B cell (primary cell): Measurements from ENCODE around the gene PTPRG. TPM values are rescaled to one million over a fixed set of nuclear protein-coding genes. Genes with fewer than 3 reads are reported as not detected.

Experiments
- ATAC-seq: fragments of 200-7000 bp; cut with Tn5 transposase; one replicate; pipeline ENCODE4 v1.10.0; 2021; ENCODE audit warnings: low read depth, mild to moderate bottlenecking, moderate number of reproducible peaks, moderate library complexity
- CTCF ChIA-PET: fragments of 350-600 bp; sonication (Branson Sonifier 250); formaldehyde crosslinking; loops from one replicate; lab custom pipeline; 2021; ENCODE audit warnings: antibody characterized with exemption, inconsistent platforms; lab: Charles Lee
- POLR2A ChIA-PET: fragments of 350-600 bp; sonication (Branson Sonifier 250); formaldehyde crosslinking; loops from one replicate; lab custom pipeline; 2021; ENCODE audit warnings: antibody characterized with exemption; lab: Charles Lee
- DNase-seq: peaks from one replicate; pipeline ENCODE4 v3.0.0; 2013
- H2AFZ ChIP-seq: 2 replicates; pipeline ENCODE4 v1.6.1; 2012; ENCODE audit warnings: mild to moderate bottlenecking, low read depth, low read length; ENCODE audit not compliant: insufficient read depth, poor library complexity, severe bottlenecking
- H3K27ac ChIP-seq, 2 donors: 1 replicate in 1 of 2; 2 replicates in 1 of 2; pipeline ENCODE4 v1.5.1; 2012 to 2013; ENCODE audit warnings: low read length in 2 of 2, mild to moderate bottlenecking in 2 of 2, moderate library complexity in 1 of 2
- H3K27me3 ChIP-seq, 4 experiments: fragments of 200-600 bp in 1 of 4; sonication (generic) in 1 of 4; replicated peaks in 1 of 4; 1 replicate in 2 of 4; 2 replicates in 2 of 4; pipeline versions ENCODE4 v1.6.1 to v1.7.0; 2013 to 2016; ENCODE audit warnings: low read length in 3 of 4, mild to moderate bottlenecking in 2 of 4, mixed read lengths in 1 of 4, moderate library complexity in 1 of 4; ENCODE audit not compliant: insufficient read depth in 4 of 4, control insufficient read depth in 3 of 4; ENCODE audit errors: control extremely low read depth in 1 of 4
- H3K36me3 ChIP-seq, 2 experiments: replicated peaks in 1 of 2; 1 replicate in 1 of 2; 2 replicates in 1 of 2; pipeline versions ENCODE4 v1.6.1 to v1.7.1; 2013; ENCODE audit warnings: low read length in 1 of 2; ENCODE audit not compliant: insufficient read depth in 2 of 2, control insufficient read depth in 1 of 2; ENCODE audit errors: control extremely low read depth in 1 of 2, extremely low read depth in 1 of 2
- H3K4me1 ChIP-seq, 2 donors: fragments of 200-600 bp in 1 of 2; sonication (generic) in 1 of 2; 1 replicate in 1 of 2; 2 replicates in 1 of 2; pipeline versions ENCODE4 v1.5.1 to v1.6.1; 2013 to 2017; ENCODE audit warnings: low read length in 2 of 2; ENCODE audit not compliant: control insufficient read depth in 2 of 2, insufficient read depth in 2 of 2
- H3K4me2 ChIP-seq: replicated peaks from 2 replicates; pipeline ENCODE3; 2012; ENCODE audit warnings: mild to moderate bottlenecking, low read depth, low read length; ENCODE audit not compliant: poor library complexity, severe bottlenecking
- H3K4me3 ChIP-seq, 5 experiments: fragments of 200-600 bp in 1 of 5; sonication (generic) in 1 of 5; 1 replicate in 3 of 5; 2 replicates in 2 of 5; pipeline versions ENCODE4 v1.5.1 to v1.7.0; 2011 to 2016; ENCODE audit warnings: low read length in 4 of 5, mild to moderate bottlenecking in 4 of 5, low read depth in 2 of 5, control low read depth in 1 of 5, moderate library complexity in 1 of 5; ENCODE audit not compliant: insufficient read depth in 1 of 5; ENCODE audit errors: control extremely low read depth in 1 of 5, extremely low read depth in 1 of 5
- H3K79me2 ChIP-seq: fragments of 200-600 bp; sonication (generic); one replicate; pipeline ENCODE4 v1.6.0; 2016; ENCODE audit warnings: low read length; ENCODE audit not compliant: control insufficient read depth, insufficient read depth
- H3K9ac ChIP-seq: fragments of 200-600 bp; sonication (generic); 2 replicates; pipeline ENCODE4 v1.6.1; 2017; ENCODE audit warnings: mild to moderate bottlenecking, low read length, moderate library complexity
- H3K9me3 ChIP-seq, 3 donors: one replicate each; pipeline versions ENCODE4 v1.6.1 to v1.7.1; 2013; ENCODE audit warnings: low read length in 2 of 3; ENCODE audit not compliant: control insufficient read depth in 2 of 3, insufficient read depth in 1 of 3; ENCODE audit errors: control extremely low read depth in 1 of 3
- H4K20me1 ChIP-seq: 2 replicates; pipeline ENCODE4 v1.6.0; 2012; ENCODE audit warnings: mild to moderate bottlenecking, low read length; ENCODE audit not compliant: insufficient read depth, control insufficient read depth, poor library complexity, severe bottlenecking
- H3K27ac Mint-ChIP-seq: one replicate; pipeline ENCODE4 v1.8.0; 2021; ENCODE audit warnings: mixed read lengths
- H3K27me3 Mint-ChIP-seq: one replicate; pipeline ENCODE4 v1.8.0; 2021; ENCODE audit warnings: mixed read lengths
- H3K4me1 Mint-ChIP-seq: one replicate; pipeline ENCODE4 v1.8.0; 2021; ENCODE audit warnings: mixed read lengths
- H3K4me3 Mint-ChIP-seq: one replicate; pipeline ENCODE4 v1.8.0; 2021; ENCODE audit warnings: mixed read lengths
- H3K9me3 Mint-ChIP-seq: one replicate; pipeline ENCODE4 v1.8.0; 2022; ENCODE audit warnings: mixed read lengths; ENCODE audit not compliant: insufficient read depth
- EZH2 ChIP-seq: IDR thresholded peaks from 2 replicates; pipeline ENCODE4 v1.6.1; 2012; ENCODE audit warnings: borderline replicate concordance, low read depth, mild to moderate bottlenecking, moderate library complexity, low read length; ENCODE audit not compliant: insufficient read depth, poor library complexity, severe bottlenecking
- WGBS: methylation state at CpG from one replicate; pipeline ENCODE4 v1.1.5; 2013; ENCODE audit warnings: missing lambda C conversion rate; ENCODE audit not compliant: insufficient coverage; 5-methylcytosine and 5-hydroxymethylcytosine counted together
- intact Hi-C: fragments of 100-400 bp; cut with micrococcal nuclease; formaldehyde crosslinking; loops from one replicate; pipeline ENCODE4 v1.10.0; 2022
- polyA plus RNA-seq: library from polyadenylated mRNA; depleted of rRNA; stranded (reverse); fragments of >200 nt; gene quantifications from 2 replicates; pipeline ENCODE4 v1.2.3, GENCODE V29; 2012
- total RNA-seq, 2 donors: library from RNA; stranded (reverse); fragments of 120-200 nt in 1 of 2; gene quantifications; 1 replicate in 1 of 2; 2 replicates in 1 of 2; pipeline versions ENCODE4 v1.2.3 to v1.2.4, GENCODE V29; 2013 to 2022
- TF ChIP-seq, protein P1 (sequence below): fragments of 200-600 bp; IDR thresholded peaks from one replicate; pipeline ENCODE4 v1.8.0; 2022; ENCODE audit warnings: antibody characterized with exemption, mild to moderate bottlenecking

The PTPRG gene
- total and polyA plus RNA-seq, 2 donors (not counting 1 experiment from before 2014, with no cell fraction given), result 0.12 to 1.3 TPM

- no CpG with 5 or more reads among the region's 1 CpG for WGBS
- DNase-seq, result no peak
- Histone ChIP-seq H3K4me1 (no peaks in the 10 kb centered on the region), H3K4me3 (no peak overlapping the region), H2AFZ (no peak overlapping the region), H3K27ac (no peak overlapping the region), H3K79me2 (no peaks in the 10 kb centered on the region), H3K36me3 (no peaks in the 10 kb centered on the region), H3K4me2 (no peak overlapping the region), H4K20me1 (no peaks in the 10 kb centered on the region), H3K9me3 (no peaks in the 10 kb centered on the region), H3K27me3 (no peaks in the 10 kb centered on the region), H3K9ac (no peak overlapping the region)
- H3K4me3 Mint-ChIP-seq, result no peak overlapping the region
- intact Hi-C loops, result no loop called here
- H3K27ac Mint-ChIP-seq, result no peak overlapping the region
- H3K4me1 Mint-ChIP-seq, result no peaks in the 10 kb centered on the region
- POLR2A ChIA-PET, result no interaction called here
- no peak for ATAC-seq
- TF ChIP-seq EZH2, result no peak
- TF ChIP-seq, protein P1, sequence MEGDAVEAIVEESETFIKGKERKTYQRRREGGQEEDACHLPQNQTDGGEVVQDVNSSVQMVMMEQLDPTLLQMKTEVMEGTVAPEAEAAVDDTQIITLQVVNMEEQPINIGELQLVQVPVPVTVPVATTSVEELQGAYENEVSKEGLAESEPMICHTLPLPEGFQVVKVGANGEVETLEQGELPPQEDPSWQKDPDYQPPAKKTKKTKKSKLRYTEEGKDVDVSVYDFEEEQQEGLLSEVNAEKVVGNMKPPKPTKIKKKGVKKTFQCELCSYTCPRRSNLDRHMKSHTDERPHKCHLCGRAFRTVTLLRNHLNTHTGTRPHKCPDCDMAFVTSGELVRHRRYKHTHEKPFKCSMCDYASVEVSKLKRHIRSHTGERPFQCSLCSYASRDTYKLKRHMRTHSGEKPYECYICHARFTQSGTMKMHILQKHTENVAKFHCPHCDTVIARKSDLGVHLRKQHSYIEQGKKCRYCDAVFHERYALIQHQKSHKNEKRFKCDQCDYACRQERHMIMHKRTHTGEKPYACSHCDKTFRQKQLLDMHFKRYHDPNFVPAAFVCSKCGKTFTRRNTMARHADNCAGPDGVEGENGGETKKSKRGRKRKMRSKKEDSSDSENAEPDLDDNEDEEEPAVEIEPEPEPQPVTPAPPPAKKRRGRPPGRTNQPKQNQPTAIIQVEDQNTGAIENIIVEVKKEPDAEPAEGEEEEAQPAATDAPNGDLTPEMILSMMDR, result no peak
- H3K27me3 Mint-ChIP-seq, result no peaks in the 10 kb centered on the region
- CTCF ChIA-PET, result interaction anchor here (0.5 to 1.2 kb wide), 2 partner anchors 12 to 567 kb away, joined by 3 to 4 read pairs; no protein-coding TSS in a partner anchor
- H3K9me3 Mint-ChIP-seq, result no peaks in the 10 kb centered on the region
Observed at GRCh38 chr3:61530355-61530754, 31.0 kb upstream of the PTPRG start.

GRCh38 chr3:61531528-61531927 is 29.8 kb upstream of the PTPRG start:
- ATAC-seq (no peak), DNase-seq (no peak)
- Mint-ChIP-seq H3K27me3 (no peaks in the 10 kb centered on the region), H3K4me3 (no peak overlapping the region), H3K27ac (no peak overlapping the region), H3K9me3 (no peaks in the 10 kb centered on the region), H3K4me1 (no peaks in the 10 kb centered on the region)
- H3K27ac ChIP-seq, result no peak overlapping the region
- WGBS, result no CpG with 5 or more reads among the region's 2 CpGs
- no peaks in the 10 kb centered on the region for H3K79me2 ChIP-seq
- H3K4me2 ChIP-seq, result no peak overlapping the region
- intact Hi-C loops, result no loop called here
- TF ChIP-seq, protein P1, result no peak
- TF ChIP-seq EZH2, result no peak
- no peak overlapping the region for H3K9ac ChIP-seq
- POLR2A ChIA-PET, result no interaction called here
- H3K4me3 ChIP-seq, result no peak overlapping the region
- CTCF ChIA-PET, result no interaction called here
- H3K27me3 ChIP-seq, result no peaks in the 10 kb centered on the region
- no peaks in the 10 kb centered on the region for H4K20me1 ChIP-seq
- H3K9me3 ChIP-seq, result no peaks in the 10 kb centered on the region
- H3K36me3 ChIP-seq, result no peaks in the 10 kb centered on the region
- no peak overlapping the region for H2AFZ ChIP-seq
- H3K4me1 ChIP-seq, result no peaks in the 10 kb centered on the region
